GM12878 (cell line): ENCODE data around the gene LILRB4. TPM values are rescaled to one million over a fixed set of nuclear protein-coding genes. Genes with fewer than 3 reads are reported as not detected.
"Not testable (repeated sequence)": the region's sequence is repeated elsewhere in the genome, so short reads cannot be mapped to it uniquely, and the experiment has no call there.

Experiments used
- ATAC-seq: fragments of 200-7000 bp; cut with Tn5 transposase; 3 replicates; pipeline ENCODE4 v1.9.1; 2020; ENCODE audit warnings: mild to moderate bottlenecking, moderate library complexity
- BruUV-seq: library from RNA; stranded (reverse); fragments of 400-500 nt; replicated peaks from 2 replicates; lab custom pipeline; 2021; lab: Mats Ljungman, UMichigan
- CTCF ChIA-PET: fragments of 300-600 bp; sonication (Branson Sonifier 250); formaldehyde crosslinking; extraction: SDS; loops from one replicate; lab custom pipeline; 2021; ENCODE audit warnings: inconsistent platforms; lab: Yijun Ruan, JAX
- POLR2A ChIA-PET: fragments of 350-600 bp; formaldehyde crosslinking; extraction: SDS; loops from one replicate; lab custom pipeline; 2021; ENCODE audit warnings: inconsistent platforms; lab: Charles Lee
- RAD21 ChIA-PET: fragments of 300-600 bp; sonication (Branson Sonifier 250); formaldehyde crosslinking; loops from one replicate; lab custom pipeline; 2023; ENCODE audit warnings: antibody characterized with exemption; ENCODE audit not compliant: unreplicated experiment; lab: Charles Lee
- SMC1A ChIA-PET: fragments of 300-600 bp; sonication (Branson Sonifier 250); formaldehyde crosslinking; loops from one replicate; lab custom pipeline; 2023; ENCODE audit not compliant: unreplicated experiment, uncharacterized antibody; lab: Charles Lee
- DNase-seq: peaks from one replicate; pipeline ENCODE4 v3.0.0-alpha.2; 2011; ENCODE audit warnings: low read depth, low spot score
- FAIRE-seq: peaks from 3 replicates; lab custom pipeline; 2011; peaks lifted over from hg19 to GRCh38; lab: Jason Lieb, UNC
- H2AFZ ChIP-seq: 2 replicates; pipeline ENCODE4 v1.6.0; 2011; ENCODE audit warnings: low read depth, low read length, control low read depth; ENCODE audit not compliant: control insufficient read depth
- H3K27ac ChIP-seq: 2 replicates; pipeline ENCODE4 v1.5.1; 2011; ENCODE audit warnings: control low read depth; ENCODE audit not compliant: control insufficient read depth, insufficient read depth
- H3K27me3 ChIP-seq, 2 experiments: replicated peaks in 1 of 2; 2 replicates each; pipeline versions ENCODE4 v1.6.0 to v1.6.1; 2011; ENCODE audit warnings: low read length in 1 of 2; ENCODE audit not compliant: control insufficient read depth in 2 of 2, insufficient read depth in 2 of 2
- H3K36me3 ChIP-seq, 2 experiments: 2 replicates each; pipeline ENCODE4 v1.5.1; 2011; ENCODE audit warnings: low read length in 1 of 2; ENCODE audit not compliant: control insufficient read depth in 2 of 2, insufficient read depth in 2 of 2
- H3K4me1 ChIP-seq: 2 replicates; pipeline ENCODE4 v1.6.1; 2011; ENCODE audit warnings: mild to moderate bottlenecking, low read length, moderate library complexity, mixed read lengths; ENCODE audit not compliant: control insufficient read depth, insufficient read depth
- H3K4me2 ChIP-seq: 2 replicates; pipeline ENCODE4 v1.6.0; 2011; ENCODE audit warnings: control low read depth; ENCODE audit not compliant: control insufficient read depth, insufficient read depth
- H3K4me3 ChIP-seq: fragments of 200-600 bp; sonication (generic); 2 replicates; pipeline ENCODE4 v1.5.1; 2016
- H3K79me2 ChIP-seq: 2 replicates; pipeline ENCODE4 v1.6.0; 2011; ENCODE audit warnings: low read length; ENCODE audit not compliant: control insufficient read depth, insufficient read depth
- H3K9ac ChIP-seq: 2 replicates; pipeline ENCODE4 v1.8.0; 2011; ENCODE audit warnings: low read length, control low read depth, mixed read lengths; ENCODE audit not compliant: control insufficient read depth, insufficient read depth
- H3K9me3 ChIP-seq: replicated peaks from 3 replicates; pipeline ENCODE4 v1.5.1; 2011; ENCODE audit warnings: mild to moderate bottlenecking, low read length; ENCODE audit not compliant: control insufficient read depth, insufficient read depth
- H4K20me1 ChIP-seq: 2 replicates; pipeline ENCODE4 v1.6.0; 2011; ENCODE audit not compliant: control insufficient read depth, insufficient read depth
- BHLHE40 ChIP-seq, 2 experiments: fragments of 450-650 bp in 1 of 2; IDR thresholded peaks; 2 replicates each; pipeline ENCODE4 v1.6.1; 2011 to 2017; ENCODE audit warnings: low read depth in 2 of 2, borderline replicate concordance in 1 of 2, improper control_type of control experiment in 1 of 2, low read length in 1 of 2, mild to moderate bottlenecking in 1 of 2
- POLR2AphosphoS2 ChIP-seq: IDR thresholded peaks from 2 replicates; pipeline ENCODE4 v1.6.1; 2011; ENCODE audit warnings: low read depth, mild to moderate bottlenecking, low read length, improper control_type of control experiment, moderate library complexity
- WGBS: methylation state at CpG from one replicate; pipeline ENCODE4 v1.1.6; 2016; ENCODE audit warnings: low lambda C conversion rate; ENCODE audit not compliant: insufficient replicate concordance, insufficient coverage; ENCODE audit errors: missing lambda C conversion rate; 5-methylcytosine and 5-hydroxymethylcytosine counted together
- in situ Hi-C: fragments of 300-500 bp; cut with MboI; formaldehyde crosslinking; loops from 9 replicates; pipeline ENCODE4 v1.14.3; 2018; ENCODE audit warnings: mixed read lengths
- intact Hi-C: fragments of 100-400 bp; cut with micrococcal nuclease; formaldehyde crosslinking; loops from one replicate; pipeline ENCODE4 v1.14.2; 2022; ENCODE audit not compliant: unreplicated experiment
- polyA plus RNA-seq, 11 experiments: library from polyadenylated mRNA; depleted of rRNA in 4 of 11; unstranded in 6 of 11; stranded (reverse) in 5 of 11; fragments of >200 nt; fragmentation: Nextera tagmentation in 4 of 11; fragmentation: Illumina TruSeq in 1 of 11; extraction: Ambion mirVana in 4 of 11; extraction: Trizol in 1 of 11; gene quantifications; 1 replicate in 1 of 11; 2 replicates in 10 of 11; pipeline versions ENCODE4 v1.2.1 to v1.2.3, GENCODE V29; 2011 to 2016; ENCODE audit warnings: inconsistent platforms in 2 of 11, missing spikeins in 2 of 11, low read depth in 1 of 11
- total RNA-seq, 4 experiments: library from RNA; depleted of rRNA in 3 of 4; stranded (reverse); fragments of >200 nt in 3 of 4; fragmentation: Illumina TruSeq in 1 of 4; extraction: Trizol in 1 of 4; gene quantifications; 2 replicates each; pipeline versions ENCODE4 v1.2.1 to v1.2.3, GENCODE V29; 2013 to 2021

Gene LILRB4
- total and polyA plus RNA-seq, 10 of the 15 experiments (the other 5 are each of a cell fraction or from before 2014, with no cell fraction given), result 2.0 to 39.8 (median 16.0) TPM

GRCh38 chr19:54626757-54627156, 36.0 kb upstream of the LILRB4 start (continued):
- peak in 1 of 2 experiments; percentile 81; a peak in 1 of 4 replicates for TF ChIP-seq BHLHE40 (IDR thresholded peaks at IDR 0.05; ENCODE audit: borderline replicate concordance in 1 of 2, low read depth in 2 of 2, low read length in 1 of 2)

- TSS peak; percentile 5 for BruUV-seq
- peaks cover 66% of the 10 kb centered on the region for H3K79me2 ChIP-seq
- ChIA-PET CTCF (interaction anchor here (1.0 to 1.1 kb wide), 2 partner anchors 46 to 69 kb away, joined by 4 to 5 read pairs; no protein-coding TSS in a partner anchor), SMC1A (interaction anchor here (0.6 to 2.0 kb wide), 5 partner anchors 10 to 276 kb away, joined by 3 to 10 read pairs (median 4); no protein-coding TSS in a partner anchor), POLR2A (interaction anchor here (1.1 to 1.8 kb wide), 2 partner anchors 9 to 10 kb away, joined by 3 to 4 read pairs; no protein-coding TSS in a partner anchor), RAD21 (interaction anchor here (1.2 kb wide), 1 partner anchor 9 kb away, joined by 3 read pairs; no protein-coding TSS in a partner anchor)
- peaks cover 27% of the 10 kb centered on the region for H3K4me1 ChIP-seq
- peaks cover 16 to 31% of the 10 kb centered on the region in 2 experiments; a peak in 3 of 4 replicates for H3K36me3 ChIP-seq
- H3K4me3 ChIP-seq, DNase-seq, ATAC-seq, H3K27me3 ChIP-seq, H3K27ac ChIP-seq, H3K9ac ChIP-seq, H4K20me1 ChIP-seq, H3K9me3 ChIP-seq, intact Hi-C loops, FAIRE-seq, in situ Hi-C loops, H2AFZ ChIP-seq: not testable (repeated sequence)
- 72% methylated on average over 4 of the region's 4 CpGs for WGBS
- peak overlapping the region; percentile 7; the same call in 1 of the 2 replicates for H3K4me2 ChIP-seq
Observed at GRCh38 chr19:54627912-54628311, 34.9 kb upstream of the LILRB4 start.

- H3K4me2 ChIP-seq, POLR2A ChIA-PET, DNase-seq, BruUV-seq, ATAC-seq, H4K20me1 ChIP-seq, intact Hi-C loops, H3K27me3 ChIP-seq, H3K9ac ChIP-seq, H3K9me3 ChIP-seq, FAIRE-seq, H2AFZ ChIP-seq, RAD21 ChIA-PET, H3K4me3 ChIP-seq: not testable (repeated sequence)
- ChIA-PET SMC1A (interaction anchor here (1.3 kb wide), 1 partner anchor 192 kb away, joined by 3 read pairs; no protein-coding TSS in a partner anchor), CTCF (interaction anchor here (0.9 to 1.1 kb wide), 2 partner anchors 12 to 57 kb away, joined by 3 read pairs; no protein-coding TSS in a partner anchor)
- Histone ChIP-seq H3K4me1 (peaks cover 31% of the 10 kb centered on the region), H3K36me3 (peaks cover 20 to 32% of the 10 kb centered on the region in 2 experiments; a peak in 3 of 4 replicates)
- WGBS, result 48% methylated on average over 9 of the region's 9 CpGs
- in situ Hi-C loops, result loop anchor here (5.0 kb wide), 1 partner anchor 348 kb away; the partner anchor contains the start of gene LILRB2
- 0 out of 2 replicates have a peak, but pooled peaks have one; percentile 7 for TF ChIP-seq POLR2AphosphoS2
- TF ChIP-seq, all 136 proteins: peak for 1; not testable (repeated sequence) for 135
- Histone ChIP-seq H3K27ac (peak within 1 kb of the TSS; percentile 15; the same call in 1 of the 2 replicates), H3K79me2 (peaks cover 45% of the 10 kb centered on the region)
Observed at GRCh38 chr19:54630262-54630661, 32.5 kb upstream of the LILRB4 start, which contains the start of gene LILRB1. LILRB1 (plus strand) TSS chr19:54630484; CDS start chr19:54631074, 590 bp downstream.
